PC-9 (cell line): ENCODE measurements around the gene GCLM.

Experiments
- CTCF ChIP-seq: fragments of 200-600 bp; sonication (generic); conservative IDR thresholded peaks from 2 replicates; pipeline ENCODE4 v1.6.1; 2017; ENCODE audit warnings: mixed run types, antibody characterized with exemption, mild to moderate bottlenecking, moderate library complexity
- EZH2 ChIP-seq: fragments of 200-600 bp; sonication (generic); IDR thresholded peaks from 2 replicates; pipeline ENCODE4 v1.8.0; 2017; ENCODE audit warnings: antibody characterized with exemption, low read depth

- TF ChIP-seq CTCF (peak; percentile 37; the same call in 1 of the 2 replicates), EZH2 (no peak)
Measured at GRCh38 chr1:93846206-93846991, 62.8 kb downstream of the GCLM start.
